Sigmoid colon (tissue), 4 donors: ENCODE results near the gene YWHAG.

Experiments
- EP300 ChIP-seq, 4 donors: sonication (generic); formaldehyde crosslinking; IDR thresholded peaks; one replicate each; pipeline ENCODE4 v1.6.1; 2017; ENCODE audit warnings: antibody characterized with exemption in 4 of 4
- TF ChIP-seq, protein P1 (sequence below), 4 experiments: fragments of 450-650 bp in 3 of 4; fragments of 200-600 bp in 1 of 4; IDR thresholded peaks; one replicate each; pipeline ENCODE4 v1.5.1; 2016 to 2019; ENCODE audit warnings: antibody characterized with exemption in 4 of 4, mild to moderate bottlenecking in 3 of 4, moderate library complexity in 2 of 4

DNA sequence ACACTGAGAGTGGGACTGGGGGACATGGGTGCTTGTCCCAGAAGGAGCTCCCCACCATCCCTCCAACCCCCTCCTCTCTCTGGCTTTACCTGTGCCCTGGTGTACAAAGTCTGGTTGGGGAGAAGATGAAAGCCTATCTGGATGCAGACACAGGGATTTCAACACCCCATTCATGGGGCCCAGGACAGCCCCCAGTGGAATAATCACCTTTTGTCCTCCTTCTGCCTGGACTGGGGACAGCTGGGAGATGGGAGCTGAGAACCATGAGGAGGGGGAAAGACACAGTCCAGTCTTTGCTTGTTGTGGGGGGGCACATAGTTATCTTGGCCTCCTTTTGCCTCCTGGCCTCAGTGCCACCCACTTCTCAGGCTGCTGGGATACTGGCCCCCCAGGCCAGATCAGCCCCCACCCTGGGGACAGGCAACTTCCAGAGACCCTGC, 49.4 kb upstream of the YWHAG start:
- no peak for TF ChIP-seq EP300 (IDR thresholded peaks at IDR 0.05)
- TF ChIP-seq, protein P1, sequence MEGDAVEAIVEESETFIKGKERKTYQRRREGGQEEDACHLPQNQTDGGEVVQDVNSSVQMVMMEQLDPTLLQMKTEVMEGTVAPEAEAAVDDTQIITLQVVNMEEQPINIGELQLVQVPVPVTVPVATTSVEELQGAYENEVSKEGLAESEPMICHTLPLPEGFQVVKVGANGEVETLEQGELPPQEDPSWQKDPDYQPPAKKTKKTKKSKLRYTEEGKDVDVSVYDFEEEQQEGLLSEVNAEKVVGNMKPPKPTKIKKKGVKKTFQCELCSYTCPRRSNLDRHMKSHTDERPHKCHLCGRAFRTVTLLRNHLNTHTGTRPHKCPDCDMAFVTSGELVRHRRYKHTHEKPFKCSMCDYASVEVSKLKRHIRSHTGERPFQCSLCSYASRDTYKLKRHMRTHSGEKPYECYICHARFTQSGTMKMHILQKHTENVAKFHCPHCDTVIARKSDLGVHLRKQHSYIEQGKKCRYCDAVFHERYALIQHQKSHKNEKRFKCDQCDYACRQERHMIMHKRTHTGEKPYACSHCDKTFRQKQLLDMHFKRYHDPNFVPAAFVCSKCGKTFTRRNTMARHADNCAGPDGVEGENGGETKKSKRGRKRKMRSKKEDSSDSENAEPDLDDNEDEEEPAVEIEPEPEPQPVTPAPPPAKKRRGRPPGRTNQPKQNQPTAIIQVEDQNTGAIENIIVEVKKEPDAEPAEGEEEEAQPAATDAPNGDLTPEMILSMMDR (IDR thresholded peaks at IDR 0.05) = no peak
